NCI-H2081 (cell line): ENCODE results near the gene GATD1.
"Not testable (repeated sequence)": the region's sequence is repeated elsewhere in the genome, so short reads cannot be mapped to it uniquely, and the experiment has no call there.

Experiments
- DNase-seq, 2 experiments: peaks; one replicate each; lab custom pipeline; 2025; lab: John Stamatoyannopoulos, UW

GATD1 gene

GRCh38 chr11:763549-764321 is 13.6 kb downstream of the GATD1 start:
- DNase-seq = no peak

DNA sequence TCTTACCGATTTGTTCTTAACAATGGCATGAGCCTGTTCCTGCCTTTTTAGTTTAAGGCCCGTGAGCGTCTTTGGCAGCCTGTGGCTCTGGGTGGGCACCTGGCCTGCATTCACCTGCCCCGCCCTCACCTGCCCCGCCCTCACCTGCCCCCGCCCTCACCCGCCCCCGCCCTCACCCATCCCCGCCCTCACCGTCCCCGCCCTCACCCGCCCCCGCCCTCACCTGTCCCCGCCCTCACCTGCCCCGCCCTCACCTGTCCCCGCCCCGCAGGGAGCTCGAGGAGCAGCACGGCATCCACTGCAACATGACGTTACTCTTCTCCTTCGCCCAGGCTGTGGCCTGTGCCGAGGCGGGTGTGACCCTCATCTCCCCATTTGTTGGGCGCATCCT is 14.2 kb downstream of the GATD1 start:
- DNase-seq = peak; percentile 28 to 50

DNA sequence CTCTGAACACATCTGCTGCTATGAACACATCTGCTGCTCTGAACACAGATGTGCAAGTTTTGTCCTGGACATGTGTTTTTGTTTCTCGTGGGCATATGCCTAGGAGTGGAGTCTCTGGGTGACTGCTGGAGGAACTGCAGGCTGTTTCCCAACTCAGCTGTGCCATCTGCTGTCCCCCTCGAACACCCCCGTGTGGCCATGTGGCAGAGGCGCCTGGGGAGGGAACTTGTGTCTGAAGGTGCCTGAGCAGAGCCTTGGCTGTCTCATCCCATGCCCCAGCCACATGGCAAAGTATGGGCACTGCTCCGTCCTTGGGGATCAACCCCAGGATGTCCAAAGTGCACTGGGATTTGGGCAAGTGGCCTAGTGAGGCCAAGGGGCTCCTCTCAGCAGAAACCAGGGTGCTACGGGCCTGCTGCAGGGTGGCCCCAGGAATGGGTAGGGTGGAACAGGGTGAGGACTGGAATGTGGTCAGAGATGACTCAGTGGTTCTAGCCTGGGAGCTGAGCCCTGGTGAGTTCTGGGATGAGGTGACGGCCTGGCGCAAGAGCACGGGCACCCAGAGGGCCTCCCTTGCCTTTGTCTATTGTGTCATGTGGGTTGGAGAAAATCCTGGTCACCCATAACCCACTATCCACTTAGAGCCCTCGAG is 14.7 kb downstream of the GATD1 start:
- DNase-seq = peak in 1 of 2 experiments; percentile 32

DNA sequence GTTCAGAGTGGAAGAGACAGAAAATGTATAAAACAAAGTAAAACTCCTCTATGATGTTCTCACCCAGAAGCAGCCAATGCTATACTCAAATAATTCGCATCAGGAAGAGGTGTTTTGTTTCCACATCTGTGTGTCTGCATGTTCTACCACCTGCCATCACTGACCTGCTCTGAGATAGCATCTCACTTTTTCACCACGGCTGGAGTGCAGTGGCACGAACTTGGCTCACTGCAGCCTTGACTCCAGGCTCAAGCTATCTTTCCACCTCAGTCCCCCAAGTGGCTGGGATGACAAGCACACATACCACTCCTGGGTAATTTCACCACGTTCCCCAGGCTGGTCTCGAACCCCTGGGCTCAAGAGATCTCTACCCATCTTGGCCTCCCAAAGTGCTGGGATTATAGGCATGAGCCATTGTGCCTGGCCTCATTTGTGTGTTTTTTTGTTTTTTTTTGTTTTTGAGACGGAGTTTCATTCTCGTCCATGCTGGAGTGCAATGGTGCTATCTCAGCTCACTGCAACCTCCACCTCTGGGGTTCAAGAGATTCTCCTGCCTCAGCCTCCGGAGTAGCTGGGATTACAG is 15.7 kb downstream of the GATD1 start:
- no peak for DNase-seq

DNA sequence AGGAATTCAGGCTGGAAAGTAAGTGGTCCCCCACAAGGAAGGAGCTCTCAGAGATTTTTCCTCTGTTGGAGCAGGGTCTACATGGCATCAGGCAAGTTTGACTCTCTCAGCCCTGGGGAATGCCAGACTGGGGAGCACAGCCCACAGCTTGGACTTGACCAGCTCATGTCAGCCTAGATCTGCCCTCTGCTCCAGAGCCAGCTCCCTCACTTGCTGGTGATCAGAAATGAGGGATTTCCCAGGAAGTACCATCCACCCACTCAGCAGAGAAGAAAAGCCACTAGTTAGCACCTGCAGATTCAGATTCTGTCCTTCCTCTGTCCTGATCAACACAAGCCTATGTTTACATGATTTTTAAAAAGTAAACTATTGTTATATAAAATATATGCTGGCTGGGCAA is 17.1 kb downstream of the GATD1 start:
- no peak for DNase-seq

DNA sequence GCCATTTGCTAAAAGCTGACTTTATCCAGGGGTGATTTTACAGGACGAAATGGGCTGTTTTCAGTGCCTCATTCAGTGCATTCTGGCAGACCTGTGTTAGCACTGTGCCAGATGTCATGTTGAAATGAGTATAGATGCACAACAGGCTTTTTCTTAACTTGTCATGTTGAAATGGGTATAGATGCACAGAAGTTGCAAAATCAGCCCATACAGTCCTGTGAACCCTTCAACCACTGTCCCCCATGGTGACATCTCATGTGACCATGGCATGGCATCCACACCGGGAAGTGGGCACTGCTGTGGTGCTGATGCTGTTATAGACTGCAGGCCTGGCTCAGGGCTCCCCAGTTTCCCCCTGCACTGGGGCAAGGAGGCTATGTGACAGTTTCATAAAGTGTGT is 27.6 kb downstream of the GATD1 start:
- DNase-seq = no peak

DNA sequence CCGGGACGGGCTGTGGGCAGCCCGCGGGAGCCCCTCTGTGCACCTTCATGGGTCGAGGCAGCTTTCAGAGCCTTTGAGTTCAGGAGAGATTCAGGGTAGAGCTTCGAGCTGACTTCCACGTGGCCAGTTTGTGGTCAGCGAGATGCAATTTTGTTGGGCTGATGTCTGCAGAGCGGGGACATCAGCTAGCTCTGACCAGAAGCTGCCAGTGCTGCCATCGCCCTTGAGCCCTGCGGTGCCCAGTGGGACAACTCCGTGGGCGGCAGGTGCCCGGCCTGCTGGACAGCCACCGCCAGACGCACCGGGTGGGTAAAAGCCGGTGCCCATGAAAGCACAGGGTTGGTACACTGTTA is 29.3 kb downstream of the GATD1 start:
- DNase-seq = peak in 1 of 2 experiments; percentile 11

- DNase-seq = peak; percentile 89 to 92
These were observed 29.9 kb downstream of the GATD1 start, which contains the start of gene TALDO1 for GRCh38 chr11:747158-748006. TSS of gene TALDO1 (plus strand) at chr11:747464. CDS start at chr11:747482, 18 bp downstream.

DNA sequence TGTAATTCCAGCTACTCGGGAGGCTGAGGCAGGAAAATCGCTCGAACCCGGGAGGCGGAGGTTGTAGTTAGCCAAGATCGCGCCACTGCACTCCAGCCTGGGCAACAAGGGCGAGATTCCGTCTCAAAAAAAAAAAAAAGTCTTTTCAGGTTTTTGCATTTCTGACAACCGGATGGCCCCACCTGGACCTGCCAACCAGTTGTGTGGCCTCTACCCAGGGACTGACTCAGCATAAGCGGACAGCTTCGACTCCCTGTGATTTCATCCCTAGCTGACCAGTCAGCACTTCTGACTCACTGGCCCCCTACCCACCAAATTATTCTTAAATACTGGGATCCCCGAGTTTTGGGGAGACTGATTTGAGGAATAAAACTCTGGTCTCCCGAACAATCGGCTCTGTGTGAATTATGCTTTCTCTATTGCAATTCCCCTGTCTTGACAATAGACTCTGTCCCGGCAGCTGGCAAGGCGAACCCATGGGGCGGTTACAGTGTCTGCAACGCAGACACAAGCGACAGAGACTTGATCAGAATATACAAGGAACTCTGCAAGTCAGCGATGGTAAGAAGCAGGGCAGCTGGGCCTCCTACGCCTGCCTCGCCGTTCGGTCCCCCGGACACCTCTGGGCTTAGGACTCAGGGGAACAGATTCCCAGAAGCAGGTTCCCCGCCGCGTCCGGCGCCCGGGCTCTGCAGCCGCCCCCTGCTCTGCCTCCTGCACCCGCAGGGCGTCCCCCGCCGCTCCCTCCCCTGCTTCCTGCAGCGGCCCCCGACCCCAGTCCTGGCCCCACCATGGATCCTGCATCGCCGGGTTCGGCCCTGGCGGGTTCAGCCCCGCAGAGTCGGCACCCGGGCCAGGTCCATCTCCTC is 30.8 kb downstream of the GATD1 start:
- peak in 1 of 2 experiments; percentile 71 for DNase-seq

- DNase-seq = no peak
These were observed 31.9 kb downstream of the GATD1 start for GRCh38 chr11:745428-745827.

DNA sequence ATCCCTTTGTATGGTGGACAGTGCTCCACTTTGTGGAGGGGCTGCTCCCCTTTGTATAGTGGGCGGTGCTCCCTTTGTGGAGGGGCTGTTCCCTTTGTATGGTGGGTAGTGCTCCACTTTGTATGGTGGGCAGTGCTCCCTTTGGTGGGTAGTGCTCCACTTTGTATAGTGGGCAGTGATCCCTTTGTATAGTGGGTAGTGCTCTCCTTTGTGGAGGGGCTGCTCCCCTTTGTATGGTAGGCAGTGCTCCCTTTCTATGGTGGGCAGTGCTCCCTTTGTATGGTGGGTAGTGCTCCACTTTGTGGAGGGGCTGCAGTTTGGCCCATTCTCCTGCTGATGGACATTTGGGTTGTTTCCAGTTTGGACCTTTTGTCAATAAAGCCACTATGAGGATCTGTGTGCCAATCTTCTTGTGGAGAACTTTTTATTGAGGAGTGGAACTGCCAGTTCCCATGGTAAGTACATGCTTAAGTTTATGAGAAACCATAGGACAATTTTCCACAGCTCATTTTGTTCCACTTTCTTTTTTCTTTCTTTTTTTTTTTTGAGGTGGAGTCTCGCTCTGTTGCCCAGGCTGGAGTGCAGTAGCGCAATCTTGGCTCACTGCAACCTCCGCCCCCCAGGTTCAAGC is 34.6 kb downstream of the GATD1 start:
- DNase-seq = no peak

DNA sequence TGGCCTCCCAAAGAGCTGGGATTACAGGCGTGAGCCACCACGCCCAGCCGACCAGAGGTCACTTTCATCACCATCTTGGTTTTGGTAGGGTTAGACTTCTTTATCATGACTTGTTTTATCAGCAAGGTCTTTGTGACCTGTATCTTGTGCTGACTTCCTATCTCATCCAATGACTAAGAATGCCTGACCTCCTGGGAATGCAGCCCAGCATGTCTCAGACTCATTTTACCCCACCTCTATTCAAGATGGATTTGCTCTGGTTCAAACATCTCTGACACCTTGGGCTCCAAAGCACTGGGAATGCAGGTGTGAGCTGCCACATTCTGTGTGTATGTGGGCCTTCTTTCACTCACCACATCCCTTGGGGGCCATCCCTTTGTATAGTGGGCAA is 35.1 kb downstream of the GATD1 start:
- no peak for DNase-seq

GRCh38 chr11:737899-738298 is 39.4 kb downstream of the GATD1 start:
- DNase-seq = not testable (repeated sequence)

GRCh38 chr11:737366-737765 is 39.9 kb downstream of the GATD1 start:
- DNase-seq = no peak

- DNase-seq = not testable (repeated sequence)
These were observed 42.7 kb downstream of the GATD1 start for GRCh38 chr11:734541-734940.

GRCh38 chr11:733072-733471 is 44.2 kb downstream of the GATD1 start:
- DNase-seq = no peak

- DNase-seq = no peak
These were observed 47.7 kb downstream of the GATD1 start for GRCh38 chr11:729492-730074.

- no peak for DNase-seq
These were observed 48.3 kb downstream of the GATD1 start for GRCh38 chr11:728901-729491.

GRCh38 chr11:727859-728748 is 49.2 kb downstream of the GATD1 start:
- peak; percentile 48 to 49 for DNase-seq
